Testis (tissue), 2 donors: ENCODE measurements around the gene SH2D3C.

ENCODE experiments used
- POLR2A ChIP-seq: fragments of 450-650 bp; IDR thresholded peaks from one replicate; pipeline ENCODE4 v1.6.1; 2017; ENCODE audit warnings: antibody characterized with exemption, mild to moderate bottlenecking, moderate library complexity
- TF ChIP-seq, protein P1 (sequence below), 3 experiments: fragments of 450-650 bp in 2 of 3; fragments of 200-600 bp in 1 of 3; sonication (generic) in 1 of 3; IDR thresholded peaks; one replicate each; pipeline ENCODE4 v1.5.1; 2016 to 2019; ENCODE audit warnings: antibody characterized with exemption in 3 of 3, mild to moderate bottlenecking in 2 of 3, moderate library complexity in 1 of 3

GRCh38 chr9:127793093-127793708 lies 14.7 kb upstream of the SH2D3C start:
- TF ChIP-seq, protein P1, sequence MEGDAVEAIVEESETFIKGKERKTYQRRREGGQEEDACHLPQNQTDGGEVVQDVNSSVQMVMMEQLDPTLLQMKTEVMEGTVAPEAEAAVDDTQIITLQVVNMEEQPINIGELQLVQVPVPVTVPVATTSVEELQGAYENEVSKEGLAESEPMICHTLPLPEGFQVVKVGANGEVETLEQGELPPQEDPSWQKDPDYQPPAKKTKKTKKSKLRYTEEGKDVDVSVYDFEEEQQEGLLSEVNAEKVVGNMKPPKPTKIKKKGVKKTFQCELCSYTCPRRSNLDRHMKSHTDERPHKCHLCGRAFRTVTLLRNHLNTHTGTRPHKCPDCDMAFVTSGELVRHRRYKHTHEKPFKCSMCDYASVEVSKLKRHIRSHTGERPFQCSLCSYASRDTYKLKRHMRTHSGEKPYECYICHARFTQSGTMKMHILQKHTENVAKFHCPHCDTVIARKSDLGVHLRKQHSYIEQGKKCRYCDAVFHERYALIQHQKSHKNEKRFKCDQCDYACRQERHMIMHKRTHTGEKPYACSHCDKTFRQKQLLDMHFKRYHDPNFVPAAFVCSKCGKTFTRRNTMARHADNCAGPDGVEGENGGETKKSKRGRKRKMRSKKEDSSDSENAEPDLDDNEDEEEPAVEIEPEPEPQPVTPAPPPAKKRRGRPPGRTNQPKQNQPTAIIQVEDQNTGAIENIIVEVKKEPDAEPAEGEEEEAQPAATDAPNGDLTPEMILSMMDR (IDR thresholded peaks at IDR 0.05) = no peak
- TF ChIP-seq POLR2A = no peak
